ENCODE data around the gene TDRD9.

Gene TDRD9

GRCh38 chr14:103905842-103906456, 22.3 kb upstream of the TDRD9 start:
- no peak for DNase-seq
- Histone ChIP-seq H2BK12ac (ENCODE audit: low read length) (no peak overlapping the region), H3K27me3 (ENCODE audit: insufficient read depth, low read length) (no peaks in the 10 kb centered on the region), H3K4me1 (ENCODE audit: control insufficient read depth in 1 of 2, insufficient read depth in 2 of 2, low read length in 2 of 2) (peaks cover 0 to 2% of the 10 kb centered on the region in 2 experiments), H3K4ac (ENCODE audit: low read depth, low read length) (no peak overlapping the region), H3K4me3 (ENCODE audit: low read depth, low read length) (no peak overlapping the region), H3K36me3 (ENCODE audit: control insufficient read depth in 1 of 2, insufficient read depth in 2 of 2, low read length in 2 of 2) (no peaks in the 10 kb centered on the region), H3K18ac (ENCODE audit: low read length) (no peak overlapping the region), H3K14ac (ENCODE audit: low read length) (no peak overlapping the region), H4K91ac (ENCODE audit: low read depth, low read length) (no peak overlapping the region), H2BK5ac (ENCODE audit: low read depth, low read length, poor library complexity) (no peak overlapping the region), H3K23ac (ENCODE audit: low read length) (no peak overlapping the region), H3K9me3 (ENCODE audit: insufficient read depth, low read depth, low read length) (no peaks in the 10 kb centered on the region), H3K4me2 (ENCODE audit: low read length) (no peak overlapping the region), H2BK120ac (ENCODE audit: insufficient read depth, low read length, poor library complexity) (no peak overlapping the region), H4K12ac (ENCODE audit: low read depth, low read length) (no peak overlapping the region), H2AK5ac (ENCODE audit: low read length) (no peak overlapping the region), H2AFZ (ENCODE audit: insufficient read depth, low read length, poor library complexity) (no peak overlapping the region), H3K79me2 (ENCODE audit: control insufficient read depth, insufficient read depth, low read length, poor library complexity) (no peaks in the 10 kb centered on the region), H4K8ac (ENCODE audit: low read depth, low read length) (no peak overlapping the region), H3K27ac (ENCODE audit: low read depth, low read length) (no peak overlapping the region), H3K79me1 (ENCODE audit: low read length) (no peaks in the 10 kb centered on the region), H3K9ac (ENCODE audit: low read length) (no peak overlapping the region)
- 100% methylated on average over 1 of the region's 22 CpGs for WGBS (ENCODE audit: extremely low coverage, insufficient coverage, insufficient read length)

DNA sequence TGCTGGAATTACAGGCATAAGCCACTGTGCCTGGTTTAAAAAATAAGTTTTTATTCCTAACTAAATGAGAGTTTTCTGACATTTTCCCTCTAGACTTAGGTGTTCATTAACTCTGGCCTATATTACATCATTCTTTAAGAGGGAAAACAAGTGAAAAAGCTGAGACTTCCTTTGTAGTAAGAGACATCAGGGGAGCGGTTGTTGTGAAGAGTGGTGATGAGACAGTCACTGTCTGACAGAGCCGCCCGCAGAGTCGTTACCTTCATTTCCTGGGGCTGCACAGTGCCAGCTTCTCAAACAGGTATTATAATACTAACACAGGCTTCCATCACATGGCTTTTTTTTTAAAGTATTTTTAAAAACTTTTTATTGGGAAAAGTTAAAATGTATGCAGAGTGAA, 19.7 kb upstream of the TDRD9 start:
- no peak overlapping the region for H2BK5ac ChIP-seq (ENCODE audit: low read depth, low read length, poor library complexity)
- no peak overlapping the region for H3K14ac ChIP-seq (ENCODE audit: low read length)
- WGBS (ENCODE audit: extremely low coverage, insufficient coverage, insufficient read length): no CpG with 5 or more reads among the region's 4 CpGs
- no peak overlapping the region for H4K12ac ChIP-seq (ENCODE audit: low read depth, low read length)
- H3K4me3 ChIP-seq (ENCODE audit: low read depth, low read length): no peak overlapping the region
- no peaks in the 10 kb centered on the region for H3K79me2 ChIP-seq (ENCODE audit: control insufficient read depth, insufficient read depth, low read length, poor library complexity)
- H3K4ac ChIP-seq (ENCODE audit: low read depth, low read length): no peak overlapping the region
- no peak for DNase-seq
- H3K36me3 ChIP-seq (ENCODE audit: control insufficient read depth in 1 of 2, insufficient read depth in 2 of 2, low read length in 2 of 2): peaks cover 8 to 16% of the 10 kb centered on the region in 2 experiments
- no peak overlapping the region for H4K8ac ChIP-seq (ENCODE audit: low read depth, low read length)
- no peak overlapping the region for H3K4me2 ChIP-seq (ENCODE audit: low read length)
- no peak overlapping the region for H3K18ac ChIP-seq (ENCODE audit: low read length)
- no peak overlapping the region for H2AFZ ChIP-seq (ENCODE audit: insufficient read depth, low read length, poor library complexity)
- H3K27me3 ChIP-seq (ENCODE audit: insufficient read depth, low read length): no peaks in the 10 kb centered on the region
- H3K79me1 ChIP-seq (ENCODE audit: low read length): no peaks in the 10 kb centered on the region
- H3K23ac ChIP-seq (ENCODE audit: low read length): no peak overlapping the region
- H2BK12ac ChIP-seq (ENCODE audit: low read length): no peak overlapping the region
- no peak overlapping the region for H2BK120ac ChIP-seq (ENCODE audit: insufficient read depth, low read length, poor library complexity)
- H3K4me1 ChIP-seq (ENCODE audit: control insufficient read depth in 1 of 2, insufficient read depth in 2 of 2, low read length in 2 of 2): peaks cover 0 to 2% of the 10 kb centered on the region in 2 experiments
- no peak overlapping the region for H3K27ac ChIP-seq (ENCODE audit: low read depth, low read length)
- no peak overlapping the region for H2AK5ac ChIP-seq (ENCODE audit: low read length)
- no peak overlapping the region for H4K91ac ChIP-seq (ENCODE audit: low read depth, low read length)
- H3K9me3 ChIP-seq (ENCODE audit: insufficient read depth, low read depth, low read length): no peaks in the 10 kb centered on the region
- no peak overlapping the region for H3K9ac ChIP-seq (ENCODE audit: low read length)

GRCh38 chr14:103909531-103910261, 18.6 kb upstream of the TDRD9 start:
- no peaks in the 10 kb centered on the region for H3K79me2 ChIP-seq (ENCODE audit: control insufficient read depth, insufficient read depth, low read length, poor library complexity)
- no peak overlapping the region for H4K8ac ChIP-seq (ENCODE audit: low read depth, low read length)
- no peak overlapping the region for H3K4me3 ChIP-seq (ENCODE audit: low read depth, low read length)
- no peak overlapping the region for H3K23ac ChIP-seq (ENCODE audit: low read length)
- H3K14ac ChIP-seq (ENCODE audit: low read length): no peak overlapping the region
- DNase-seq: no peak
- no peak overlapping the region for H2BK5ac ChIP-seq (ENCODE audit: low read depth, low read length, poor library complexity)
- no peak overlapping the region for H3K27ac ChIP-seq (ENCODE audit: low read depth, low read length)
- no CpG with 5 or more reads among the region's 26 CpGs for WGBS (ENCODE audit: extremely low coverage, insufficient coverage, insufficient read length)
- H4K91ac ChIP-seq (ENCODE audit: low read depth, low read length): no peak overlapping the region
- H3K4me1 ChIP-seq (ENCODE audit: control insufficient read depth in 1 of 2, insufficient read depth in 2 of 2, low read length in 2 of 2): peaks cover 0 to 2% of the 10 kb centered on the region in 2 experiments
- no peaks in the 10 kb centered on the region for H3K27me3 ChIP-seq (ENCODE audit: insufficient read depth, low read length)
- no peak overlapping the region for H3K18ac ChIP-seq (ENCODE audit: low read length)
- H3K9ac ChIP-seq (ENCODE audit: low read length): no peak overlapping the region
- no peaks in the 10 kb centered on the region for H3K79me1 ChIP-seq (ENCODE audit: low read length)
- no peak overlapping the region for H2AFZ ChIP-seq (ENCODE audit: insufficient read depth, low read length, poor library complexity)
- H2BK12ac ChIP-seq (ENCODE audit: low read length): no peak overlapping the region
- H4K12ac ChIP-seq (ENCODE audit: low read depth, low read length): no peak overlapping the region
- H3K4ac ChIP-seq (ENCODE audit: low read depth, low read length): no peak overlapping the region
- no peaks in the 10 kb centered on the region for H3K9me3 ChIP-seq (ENCODE audit: insufficient read depth, low read depth, low read length)
- H2AK5ac ChIP-seq (ENCODE audit: low read length): no peak overlapping the region
- H3K36me3 ChIP-seq (ENCODE audit: control insufficient read depth in 1 of 2, insufficient read depth in 2 of 2, low read length in 2 of 2): peaks cover 11 to 21% of the 10 kb centered on the region in 2 experiments
- H3K4me2 ChIP-seq (ENCODE audit: low read length): peak overlapping the region; percentile 14
- no peak overlapping the region for H2BK120ac ChIP-seq (ENCODE audit: insufficient read depth, low read length, poor library complexity)

DNA sequence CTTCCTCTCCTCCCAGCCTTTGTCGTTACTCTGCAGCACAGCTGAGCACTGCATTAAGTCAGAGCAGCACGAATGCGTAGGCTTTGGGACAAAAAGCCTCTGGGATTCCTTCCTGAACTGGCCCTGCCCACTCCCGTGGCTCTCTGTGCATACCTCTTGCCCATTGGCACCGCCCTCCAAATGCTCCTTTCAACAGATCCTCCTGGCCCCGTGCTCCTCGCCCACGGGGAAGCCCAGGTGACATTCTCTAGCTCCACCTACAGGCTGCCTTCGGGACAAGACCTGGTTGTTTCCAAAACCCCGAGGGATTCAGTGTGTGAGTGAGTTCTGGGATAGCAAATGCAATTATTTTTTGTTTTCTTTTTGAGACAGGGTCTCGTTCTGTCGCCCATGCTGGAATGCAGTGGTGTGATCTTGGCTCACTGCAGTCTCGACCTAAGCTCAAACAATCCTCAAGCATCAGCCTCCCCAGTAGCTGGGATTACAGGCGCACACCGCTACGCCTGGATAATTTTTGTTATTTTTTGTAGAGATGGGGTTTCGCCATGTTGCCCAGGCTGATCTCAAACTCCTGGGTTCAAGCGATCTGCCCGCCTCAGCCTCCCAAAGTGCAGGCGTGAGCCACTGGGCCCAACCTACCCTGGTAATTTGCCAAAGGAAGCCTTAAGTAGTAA, 17.9 kb upstream of the TDRD9 start:
- Histone ChIP-seq H4K8ac (ENCODE audit: low read depth, low read length) (no peak overlapping the region), H3K27ac (ENCODE audit: low read depth, low read length) (no peak overlapping the region), H3K4me3 (ENCODE audit: low read depth, low read length) (no peak overlapping the region), H3K27me3 (ENCODE audit: insufficient read depth, low read length) (no peaks in the 10 kb centered on the region), H3K36me3 (ENCODE audit: control insufficient read depth in 1 of 2, insufficient read depth in 2 of 2, low read length in 2 of 2) (peaks cover 11 to 21% of the 10 kb centered on the region in 2 experiments), H3K4ac (ENCODE audit: low read depth, low read length) (no peak overlapping the region), H3K9me3 (ENCODE audit: insufficient read depth, low read depth, low read length) (no peaks in the 10 kb centered on the region), H3K4me2 (ENCODE audit: low read length) (peak overlapping the region; percentile 14), H3K4me1 (ENCODE audit: control insufficient read depth in 1 of 2, insufficient read depth in 2 of 2, low read length in 2 of 2) (peaks cover 0 to 2% of the 10 kb centered on the region in 2 experiments), H4K12ac (ENCODE audit: low read depth, low read length) (no peak overlapping the region), H2AK5ac (ENCODE audit: low read length) (no peak overlapping the region), H3K79me1 (ENCODE audit: low read length) (no peaks in the 10 kb centered on the region), H2AFZ (ENCODE audit: insufficient read depth, low read length, poor library complexity) (no peak overlapping the region), H3K18ac (ENCODE audit: low read length) (no peak overlapping the region), H4K91ac (ENCODE audit: low read depth, low read length) (no peak overlapping the region), H2BK12ac (ENCODE audit: low read length) (no peak overlapping the region), H3K23ac (ENCODE audit: low read length) (no peak overlapping the region), H3K14ac (ENCODE audit: low read length) (no peak overlapping the region), H2BK120ac (ENCODE audit: insufficient read depth, low read length, poor library complexity) (no peak overlapping the region), H3K9ac (ENCODE audit: low read length) (no peak overlapping the region), H3K79me2 (ENCODE audit: control insufficient read depth, insufficient read depth, low read length, poor library complexity) (no peaks in the 10 kb centered on the region), H2BK5ac (ENCODE audit: low read depth, low read length, poor library complexity) (no peak overlapping the region)
- WGBS (ENCODE audit: extremely low coverage, insufficient coverage, insufficient read length): no CpG with 5 or more reads among the region's 20 CpGs
- DNase-seq: peak; percentile 75 to 87

All from trophoblast cell (in vitro differentiated cells and primary cell).